Posterior vena cava (tissue), 2 donors: ENCODE results near the gene CHRFAM7A. TPM values are rescaled to one million over a fixed set of nuclear protein-coding genes. Genes with fewer than 3 reads are reported as not detected.
"Not testable (repeated sequence)": the region's sequence is repeated elsewhere in the genome, so short reads cannot be mapped to it uniquely, and the experiment has no call there.

Source experiments
- DNase-seq: peaks from one replicate; pipeline ENCODE4 v3.0.0-alpha.2; 2020; ENCODE audit warnings: low spot score
- intact Hi-C, 2 donors: fragments of 100-400 bp; cut with DNase I; formaldehyde crosslinking; loops; one replicate each; pipeline versions ENCODE4 v1.14.1 to v1.14.2; 2022 to 2023
- total RNA-seq, 2 donors: library from RNA; stranded (reverse); fragmentation: NEBNext Ultra II Directional; extraction: Animal tissue kit (Norgen Biotek cat#: 25700); gene quantifications; one replicate each; pipeline ENCODE4 v1.2.1, GENCODE V29; 2021
- donor health status: DM: yes; HTN: yes; CAD: no.
- donor health status: DM: yes; HTN: yes; CAD: no.

Gene CHRFAM7A
- total RNA-seq, 2 donors from 2014 or later = 5.1 to 8.3 TPM

DNA sequence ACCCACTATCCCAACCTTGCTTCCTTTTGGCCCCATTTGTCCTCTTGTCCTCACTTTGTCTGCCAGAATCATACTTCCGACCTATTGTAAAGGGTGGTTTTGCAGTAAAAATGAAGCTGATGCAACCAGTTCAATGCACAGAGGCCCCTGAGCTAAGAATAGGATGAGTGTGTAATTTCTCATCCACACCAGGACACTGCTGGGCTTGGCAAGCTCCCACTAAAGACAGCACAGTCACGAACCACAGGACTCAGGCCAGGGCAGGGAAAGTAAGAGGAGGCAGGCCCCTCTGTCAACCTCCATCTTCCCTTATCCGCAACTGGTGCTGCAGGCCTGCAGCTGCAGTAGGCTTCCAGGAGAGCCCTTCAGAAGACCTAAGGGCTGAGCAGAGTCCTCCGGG lies 56.8 kb downstream of the CHRFAM7A start:
- DNase-seq, intact Hi-C loops: not testable (repeated sequence)

DNA sequence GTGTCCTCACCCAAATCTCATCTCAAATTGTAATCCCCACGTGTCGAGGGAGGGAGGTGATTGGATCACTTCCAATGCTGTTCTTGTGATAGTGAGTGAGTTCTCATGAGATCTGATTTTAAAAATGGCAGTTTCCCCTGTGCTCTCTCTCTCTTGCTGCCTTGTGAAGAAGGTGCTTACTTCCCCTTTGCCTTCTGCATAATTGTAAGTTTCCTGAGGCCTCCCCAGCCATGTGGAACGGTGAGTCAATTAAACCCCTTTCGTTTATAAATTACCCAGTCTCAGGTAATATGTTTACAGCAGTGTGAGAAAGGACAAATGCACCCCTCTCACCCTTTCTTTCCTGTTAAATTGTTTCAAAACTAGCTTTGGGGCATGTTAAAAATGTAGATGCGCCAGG lies 59.2 kb downstream of the CHRFAM7A start:
- intact Hi-C loops, DNase-seq: not testable (repeated sequence)

GRCh38 chr15:30326145-30326544 lies 67.2 kb downstream of the CHRFAM7A start:
- intact Hi-C loops, DNase-seq: not testable (repeated sequence)

DNA sequence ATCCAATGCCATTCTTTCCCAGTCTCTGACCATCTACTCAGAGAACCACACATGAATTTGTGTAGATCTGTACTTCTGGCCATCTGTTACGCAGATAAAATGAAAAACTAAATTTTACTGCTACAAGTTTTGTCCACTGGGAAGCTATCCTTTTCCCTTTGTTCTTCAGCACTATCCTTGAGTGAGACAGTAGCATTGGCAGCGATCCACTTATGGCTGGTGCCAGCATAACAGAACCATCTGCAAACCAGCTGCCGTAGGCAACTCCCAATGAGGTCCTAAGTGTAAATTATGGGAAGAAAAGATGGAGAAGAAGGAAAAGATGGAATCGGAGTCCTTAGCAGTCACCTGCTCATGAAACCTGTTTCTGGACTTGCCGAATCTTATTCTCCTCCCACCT lies 72.3 kb downstream of the CHRFAM7A start:
- DNase-seq, intact Hi-C loops: not testable (repeated sequence)

DNA sequence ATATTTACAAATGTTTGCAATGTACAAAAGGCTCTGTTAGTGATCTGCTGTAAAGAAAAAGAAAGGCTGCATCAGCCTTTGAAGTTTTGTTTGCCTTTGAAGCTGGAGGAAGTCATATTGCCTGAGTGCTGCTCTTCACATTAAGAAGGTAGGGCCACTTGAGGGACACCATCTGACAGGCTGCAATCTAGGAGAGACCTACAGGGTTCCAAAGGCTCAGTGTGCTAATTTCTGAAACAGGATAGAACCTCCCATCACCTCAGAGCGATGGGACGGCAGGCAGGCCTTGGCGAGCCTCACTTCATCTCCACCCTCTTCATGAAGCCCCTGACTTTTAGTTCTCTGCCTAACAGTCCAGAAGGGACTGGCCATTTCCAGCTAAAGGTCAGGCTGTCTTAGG lies 77.6 kb downstream of the CHRFAM7A start:
- intact Hi-C loops, DNase-seq: not testable (repeated sequence)

DNA sequence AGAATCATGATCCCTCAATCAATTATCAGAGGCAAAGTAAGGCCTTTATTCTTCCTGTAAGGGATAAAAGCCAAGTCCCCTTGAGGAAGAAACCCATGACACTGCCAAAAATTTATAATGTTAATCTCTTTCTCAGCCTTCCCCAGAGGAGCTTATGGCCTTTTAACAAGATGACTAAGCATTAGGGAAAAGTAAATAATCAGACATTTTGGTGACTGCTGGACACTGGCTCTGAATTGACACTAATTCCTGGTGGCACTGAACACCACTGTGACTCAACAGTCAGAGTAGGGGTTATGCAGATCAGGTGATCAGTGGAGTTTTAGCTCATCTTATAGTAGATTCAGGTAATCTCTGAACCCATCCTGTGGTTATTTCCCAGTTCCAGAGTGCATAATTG lies 82.8 kb downstream of the CHRFAM7A start:
- intact Hi-C loops, DNase-seq: not testable (repeated sequence)

Other genes starting within 250 kb of the CHRFAM7A start
- 1 to 10 TPM; 3.4 to 8.0 TPM for gene GOLGA8R, start 20.7 kb upstream of the CHRFAM7A start, total RNA-seq
- gene GOLGA8Q, start 158.5 kb upstream of the CHRFAM7A start, total RNA-seq = 1 to 10 TPM in 1 of 2 donors, under 1 TPM in 1; 0.67 to 1.3 TPM
- gene GOLGA8H, start 210.5 kb upstream of the CHRFAM7A start, total RNA-seq = under 1 TPM; 0.52 to 0.93 TPM